GM23338 (cell line): Measurements from ENCODE around the gene HIVEP2. TPM values are rescaled to one million over a fixed set of nuclear protein-coding genes. Genes with fewer than 3 reads are reported as not detected.
A peak's percentile ranks its signal among the peaks of the same experiment; 100 is the strongest.

ENCODE experiments used
- ATAC-seq: fragments of 200-7000 bp; cut with Tn5 transposase; 3 replicates; pipeline ENCODE4 v1.9.1; 2020
- DNase-seq: peaks from one replicate; pipeline ENCODE4 v3.0.0-alpha.2; 2015; ENCODE audit warnings: low spot score
- H2AFZ ChIP-seq: fragments of 200-600 bp; sonication (generic); 2 replicates; pipeline ENCODE4 v1.8.0; 2016; ENCODE audit warnings: antibody characterized with exemption, mild to moderate bottlenecking, moderate library complexity
- H3F3A ChIP-seq: fragments of 200-600 bp; sonication (generic); replicated peaks from 2 replicates; pipeline ENCODE4 v1.8.0; 2017; ENCODE audit warnings: antibody characterized with exemption, mixed run types, low read depth
- H3K27ac ChIP-seq: fragments of 200-600 bp; sonication (generic); 2 replicates; pipeline ENCODE4 v1.6.1; 2016; ENCODE audit warnings: low read depth
- H3K27me3 ChIP-seq: fragments of 200-600 bp; sonication (generic); 2 replicates; pipeline ENCODE4 v1.8.0; 2016; ENCODE audit warnings: mild to moderate bottlenecking, mixed run types, moderate library complexity; ENCODE audit not compliant: insufficient read depth
- H3K36me3 ChIP-seq: fragments of 200-600 bp; sonication (generic); 2 replicates; pipeline ENCODE4 v1.8.0; 2016; ENCODE audit warnings: mild to moderate bottlenecking; ENCODE audit not compliant: insufficient read depth
- H3K4me1 ChIP-seq: fragments of 200-600 bp; sonication (generic); 2 replicates; pipeline ENCODE4 v1.8.0; 2016; ENCODE audit warnings: mild to moderate bottlenecking, moderate library complexity; ENCODE audit not compliant: insufficient read depth
- H3K4me2 ChIP-seq: fragments of 200-600 bp; sonication (generic); 2 replicates; pipeline ENCODE4 v1.7.1; 2017; ENCODE audit warnings: mixed run types
- H3K4me3 ChIP-seq: fragments of 200-600 bp; sonication (generic); 2 replicates; pipeline ENCODE4 v1.6.1; 2016; ENCODE audit warnings: mixed run types
- H3K79me2 ChIP-seq: fragments of 200-600 bp; sonication (generic); replicated peaks from 2 replicates; pipeline ENCODE4 v1.8.0; 2017; ENCODE audit warnings: mild to moderate bottlenecking; ENCODE audit not compliant: insufficient read depth
- H3K9me2 ChIP-seq: fragments of 200-600 bp; sonication (generic); 2 replicates; pipeline ENCODE4 v1.8.0; 2017; ENCODE audit not compliant: insufficient read depth
- H4K20me1 ChIP-seq: fragments of 200-600 bp; sonication (generic); replicated peaks from 2 replicates; pipeline ENCODE4 v1.8.0; 2017; ENCODE audit warnings: mild to moderate bottlenecking; ENCODE audit not compliant: insufficient read depth
- H3K27ac Mint-ChIP-seq: 2 replicates; pipeline ENCODE4 v1.8.0; 2020; ENCODE audit warnings: inconsistent platforms, mild to moderate bottlenecking, moderate library complexity, mixed read lengths
- H3K27me3 Mint-ChIP-seq: 3 replicates; pipeline ENCODE4 v1.8.0; 2022; ENCODE audit warnings: low read depth, mild to moderate bottlenecking, moderate library complexity, mixed read lengths, inconsistent platforms; ENCODE audit not compliant: insufficient read depth, poor library complexity
- H3K36me3 Mint-ChIP-seq: 3 replicates; pipeline ENCODE4 v1.8.0; 2021; ENCODE audit warnings: low read depth, mild to moderate bottlenecking, inconsistent platforms, moderate library complexity, mixed read lengths
- H3K4me1 Mint-ChIP-seq: 3 replicates; pipeline ENCODE4 v1.8.0; 2020; ENCODE audit warnings: mild to moderate bottlenecking, inconsistent platforms, mixed read lengths
- H3K4me3 Mint-ChIP-seq: 3 replicates; pipeline ENCODE4 v1.8.0; 2021; ENCODE audit warnings: moderate library complexity, mild to moderate bottlenecking, inconsistent platforms, mixed read lengths
- H3K9me3 Mint-ChIP-seq: 3 replicates; pipeline ENCODE4 v1.8.0; 2020; ENCODE audit warnings: moderate library complexity, mild to moderate bottlenecking, inconsistent platforms, mixed read lengths
- CREB1 ChIP-seq: fragments of 250-450 bp; sonication (Bioruptor Pico); IDR thresholded peaks from 2 replicates; pipeline ENCODE4 v1.5.0; 2020; ENCODE audit warnings: low read depth, mild to moderate bottlenecking, moderate library complexity
- CTCF ChIP-seq, 2 experiments: fragments of 200-600 bp in 1 of 2; sonication (generic) in 1 of 2; conservative IDR thresholded peaks; 2 replicates each; pipeline versions ENCODE4 v1.5.1 to v1.6.1; 2016 to 2017; ENCODE audit warnings: antibody characterized with exemption in 2 of 2, low read depth in 2 of 2, mild to moderate bottlenecking in 2 of 2, moderate library complexity in 1 of 2
- NANOG ChIP-seq: IDR thresholded peaks from 2 replicates; pipeline ENCODE4 v1.6.1; 2016; ENCODE audit warnings: antibody characterized with exemption, borderline replicate concordance
- REST ChIP-seq: IDR thresholded peaks from one replicate; pipeline ENCODE4 v1.6.1; 2018; ENCODE audit warnings: antibody characterized with exemption; ENCODE audit not compliant: unreplicated experiment
- ZNF114 ChIP-seq: fragments of 250-450 bp; sonication (Bioruptor Pico); IDR thresholded peaks from 2 replicates; pipeline ENCODE4 v1.5.0; 2020; ENCODE audit warnings: mild to moderate bottlenecking, moderate library complexity
- ZNF462 ChIP-seq: fragments of 250-450 bp; sonication (Bioruptor Pico); IDR thresholded peaks from 2 replicates; pipeline ENCODE4 v1.5.0; 2020; ENCODE audit warnings: mild to moderate bottlenecking, moderate library complexity
- polyA plus RNA-seq: library from polyadenylated mRNA; unstranded; fragments of >200 nt; fragmentation: Nextera tagmentation; extraction: Ambion mirVana; gene quantifications from 2 replicates; pipeline ENCODE4 v1.2.1, GENCODE V29; 2016
- total RNA-seq: library from RNA; depleted of rRNA; stranded (reverse); fragments of >200 nt; shearing (Covaris generic); gene quantifications from 2 replicates; pipeline ENCODE4 v1.2.3, GENCODE V29; 2014

The HIVEP2 gene
- total and polyA plus RNA-seq, 2 experiments from 2014 or later: 1.5 to 7.4 TPM

- H3K36me3 ChIP-seq: no peaks in the 10 kb centered on the region
- Mint-ChIP-seq H3K36me3 (peaks cover 15% of the 10 kb centered on the region; the same call in 2 of the 3 replicates), H3K9me3 (peaks cover 7% of the 10 kb centered on the region; the same call in 1 of the 3 replicates), H3K27me3 (no peaks in the 10 kb centered on the region), H3K4me3 (no peak overlapping the region), H3K4me1 (peaks cover 48% of the 10 kb centered on the region), H3K27ac (peak overlapping the region; percentile 74)
- H4K20me1 ChIP-seq: no peaks in the 10 kb centered on the region
- DNase-seq (no peak), ATAC-seq (peak; percentile 56)
- peaks cover 40% of the 10 kb centered on the region for H3K4me1 ChIP-seq
- no peaks in the 10 kb centered on the region for H3K79me2 ChIP-seq
- H3K4me2 ChIP-seq: no peak overlapping the region
- no peak overlapping the region for H3K4me3 ChIP-seq
- H3K27ac ChIP-seq: no peak overlapping the region; the same call in 1 of the 2 replicates
- TF ChIP-seq CREB1 (no peak), REST (no peak), ZNF462 (CRISPR knock-in tag) (no peak), ZNF114 (no peak), CTCF (conservative IDR thresholded peaks at IDR 0.05; ENCODE audit: low read depth in 2 of 2) (no peak), NANOG (no peak)
- peaks cover 5% of the 10 kb centered on the region for H3K9me2 ChIP-seq
- H3F3A ChIP-seq: no peaks in the 10 kb centered on the region
- H3K27me3 ChIP-seq: no peaks in the 10 kb centered on the region
- H2AFZ ChIP-seq: no peak overlapping the region
Measured at GRCh38 chr6:142857796-142858555, 87.0 kb downstream of the HIVEP2 start.
